GM12878 (cell line): Measurements from ENCODE around the gene PDZK1. TPM values are rescaled to one million over a fixed set of nuclear protein-coding genes. Genes with fewer than 3 reads are reported as not detected.

Experiments
- ATAC-seq: fragments of 200-7000 bp; cut with Tn5 transposase; 3 replicates; pipeline ENCODE4 v1.9.1; 2020; ENCODE audit warnings: mild to moderate bottlenecking, moderate library complexity
- BruUV-seq: library from RNA; stranded (reverse); fragments of 400-500 nt; replicated peaks from 2 replicates; lab custom pipeline; 2021; lab: Mats Ljungman, UMichigan
- CTCF ChIA-PET: fragments of 300-600 bp; sonication (Branson Sonifier 250); formaldehyde crosslinking; extraction: SDS; loops from one replicate; lab custom pipeline; 2021; ENCODE audit warnings: inconsistent platforms; lab: Yijun Ruan, JAX
- POLR2A ChIA-PET: fragments of 350-600 bp; formaldehyde crosslinking; extraction: SDS; loops from one replicate; lab custom pipeline; 2021; ENCODE audit warnings: inconsistent platforms; lab: Charles Lee
- RAD21 ChIA-PET: fragments of 300-600 bp; sonication (Branson Sonifier 250); formaldehyde crosslinking; loops from one replicate; lab custom pipeline; 2023; ENCODE audit warnings: antibody characterized with exemption; ENCODE audit not compliant: unreplicated experiment; lab: Charles Lee
- SMC1A ChIA-PET: fragments of 300-600 bp; sonication (Branson Sonifier 250); formaldehyde crosslinking; loops from one replicate; lab custom pipeline; 2023; ENCODE audit not compliant: unreplicated experiment, uncharacterized antibody; lab: Charles Lee
- DNase-seq: peaks from one replicate; pipeline ENCODE4 v3.0.0-alpha.2; 2011; ENCODE audit warnings: low read depth, low spot score
- FAIRE-seq: peaks from 3 replicates; lab custom pipeline; 2011; peaks lifted over from hg19 to GRCh38; lab: Jason Lieb, UNC
- H2AFZ ChIP-seq: 2 replicates; pipeline ENCODE4 v1.6.0; 2011; ENCODE audit warnings: low read depth, low read length, control low read depth; ENCODE audit not compliant: control insufficient read depth
- H3K27ac ChIP-seq: 2 replicates; pipeline ENCODE4 v1.5.1; 2011; ENCODE audit warnings: control low read depth; ENCODE audit not compliant: control insufficient read depth, insufficient read depth
- H3K27me3 ChIP-seq, 2 experiments: replicated peaks in 1 of 2; 2 replicates each; pipeline versions ENCODE4 v1.6.0 to v1.6.1; 2011; ENCODE audit warnings: low read length in 1 of 2; ENCODE audit not compliant: control insufficient read depth in 2 of 2, insufficient read depth in 2 of 2
- H3K36me3 ChIP-seq, 2 experiments: 2 replicates each; pipeline ENCODE4 v1.5.1; 2011; ENCODE audit warnings: low read length in 1 of 2; ENCODE audit not compliant: control insufficient read depth in 2 of 2, insufficient read depth in 2 of 2
- H3K4me1 ChIP-seq: 2 replicates; pipeline ENCODE4 v1.6.1; 2011; ENCODE audit warnings: mild to moderate bottlenecking, low read length, moderate library complexity, mixed read lengths; ENCODE audit not compliant: control insufficient read depth, insufficient read depth
- H3K4me2 ChIP-seq: 2 replicates; pipeline ENCODE4 v1.6.0; 2011; ENCODE audit warnings: control low read depth; ENCODE audit not compliant: control insufficient read depth, insufficient read depth
- H3K4me3 ChIP-seq: fragments of 200-600 bp; sonication (generic); 2 replicates; pipeline ENCODE4 v1.5.1; 2016
- H3K79me2 ChIP-seq: 2 replicates; pipeline ENCODE4 v1.6.0; 2011; ENCODE audit warnings: low read length; ENCODE audit not compliant: control insufficient read depth, insufficient read depth
- H3K9ac ChIP-seq: 2 replicates; pipeline ENCODE4 v1.8.0; 2011; ENCODE audit warnings: low read length, control low read depth, mixed read lengths; ENCODE audit not compliant: control insufficient read depth, insufficient read depth
- H3K9me3 ChIP-seq: replicated peaks from 3 replicates; pipeline ENCODE4 v1.5.1; 2011; ENCODE audit warnings: mild to moderate bottlenecking, low read length; ENCODE audit not compliant: control insufficient read depth, insufficient read depth
- H4K20me1 ChIP-seq: 2 replicates; pipeline ENCODE4 v1.6.0; 2011; ENCODE audit not compliant: control insufficient read depth, insufficient read depth
- ATF7 ChIP-seq: fragments of 450-650 bp; IDR thresholded peaks from 2 replicates; pipeline ENCODE4 v1.6.1; 2016; ENCODE audit warnings: low read depth, mild to moderate bottlenecking
- BHLHE40 ChIP-seq, 2 experiments: fragments of 450-650 bp in 1 of 2; IDR thresholded peaks; 2 replicates each; pipeline ENCODE4 v1.6.1; 2011 to 2017; ENCODE audit warnings: low read depth in 2 of 2, borderline replicate concordance in 1 of 2, improper control_type of control experiment in 1 of 2, low read length in 1 of 2, mild to moderate bottlenecking in 1 of 2
- BMI1 ChIP-seq: fragments of 450-650 bp; IDR thresholded peaks from 2 replicates; pipeline ENCODE4 v1.6.1; 2016; ENCODE audit warnings: mild to moderate bottlenecking, moderate library complexity, borderline replicate concordance
- CREB1 ChIP-seq: IDR thresholded peaks from 2 replicates; pipeline ENCODE4 v1.6.1; 2012; ENCODE audit warnings: low read depth, mild to moderate bottlenecking, inconsistent platforms
- EZH2 ChIP-seq: IDR thresholded peaks from 2 replicates; pipeline ENCODE4 v1.6.1; 2012; ENCODE audit warnings: low read depth, mild to moderate bottlenecking, control low read depth, inconsistent platforms, low read length, borderline replicate concordance; ENCODE audit not compliant: control insufficient read depth
- KAT2A ChIP-seq: conservative IDR thresholded peaks from 2 replicates; pipeline ENCODE4 v1.6.1; 2011; ENCODE audit warnings: low read depth, low read length; ENCODE audit not compliant: control insufficient read depth
- NR2C1 ChIP-seq: fragments of 450-650 bp; IDR thresholded peaks from 2 replicates; pipeline ENCODE4 v1.6.1; 2017; ENCODE audit warnings: antibody characterized with exemption, mild to moderate bottlenecking, moderate library complexity
- RAD51 ChIP-seq: fragments of 450-650 bp; IDR thresholded peaks from 2 replicates; pipeline ENCODE4 v1.6.1; 2016; ENCODE audit warnings: moderate library complexity, mild to moderate bottlenecking, inconsistent platforms
- RB1 ChIP-seq: fragments of 450-650 bp; formaldehyde crosslinking; IDR thresholded peaks from 2 replicates; pipeline ENCODE4 v1.6.1; 2017; ENCODE audit warnings: mild to moderate bottlenecking, borderline replicate concordance
- RELB ChIP-seq: fragments of 450-650 bp; IDR thresholded peaks from 2 replicates; pipeline ENCODE4 v1.6.1; 2017; ENCODE audit warnings: low read depth, mild to moderate bottlenecking, moderate library complexity
- TCF12 ChIP-seq: IDR thresholded peaks from 2 replicates; pipeline ENCODE4 v1.6.1; 2011; ENCODE audit warnings: low read depth, mild to moderate bottlenecking, low read length
- YBX1 ChIP-seq: fragments of 450-650 bp; IDR thresholded peaks from 2 replicates; pipeline ENCODE4 v1.6.1; 2016; ENCODE audit warnings: antibody characterized with exemption
- ZBED1 ChIP-seq: IDR thresholded peaks from 2 replicates; pipeline ENCODE4 v1.6.1; 2016; ENCODE audit warnings: borderline replicate concordance
- WGBS: methylation state at CpG from one replicate; pipeline ENCODE4 v1.1.6; 2016; ENCODE audit warnings: low lambda C conversion rate; ENCODE audit not compliant: insufficient replicate concordance, insufficient coverage; ENCODE audit errors: missing lambda C conversion rate; 5-methylcytosine and 5-hydroxymethylcytosine counted together
- in situ Hi-C: fragments of 300-500 bp; cut with MboI; formaldehyde crosslinking; loops from 9 replicates; pipeline ENCODE4 v1.14.3; 2018; ENCODE audit warnings: mixed read lengths
- intact Hi-C: fragments of 100-400 bp; cut with micrococcal nuclease; formaldehyde crosslinking; loops from one replicate; pipeline ENCODE4 v1.14.2; 2022; ENCODE audit not compliant: unreplicated experiment
- polyA plus RNA-seq, 11 experiments: library from polyadenylated mRNA; depleted of rRNA in 4 of 11; unstranded in 6 of 11; stranded (reverse) in 5 of 11; fragments of >200 nt; fragmentation: Nextera tagmentation in 4 of 11; fragmentation: Illumina TruSeq in 1 of 11; extraction: Ambion mirVana in 4 of 11; extraction: Trizol in 1 of 11; gene quantifications; 1 replicate in 1 of 11; 2 replicates in 10 of 11; pipeline versions ENCODE4 v1.2.1 to v1.2.3, GENCODE V29; 2011 to 2016; ENCODE audit warnings: inconsistent platforms in 2 of 11, missing spikeins in 2 of 11, low read depth in 1 of 11
- total RNA-seq, 4 experiments: library from RNA; depleted of rRNA in 3 of 4; stranded (reverse); fragments of >200 nt in 3 of 4; fragmentation: Illumina TruSeq in 1 of 4; extraction: Trizol in 1 of 4; gene quantifications; 2 replicates each; pipeline versions ENCODE4 v1.2.1 to v1.2.3, GENCODE V29; 2013 to 2021
- TF ChIP-seq, protein P1 (sequence below): fragments of 450-650 bp; IDR thresholded peaks from 2 replicates; pipeline ENCODE4 v1.6.1; 2018; ENCODE audit warnings: mild to moderate bottlenecking, low read depth, moderate library complexity; ENCODE audit not compliant: partially characterized antibody
- TF ChIP-seq, protein P2 (sequence below): IDR thresholded peaks from 2 replicates; pipeline ENCODE4 v1.6.1; 2012; ENCODE audit warnings: low read depth, low read length, improper control_type of control experiment
- TF ChIP-seq, protein P3 (sequence below): fragments of 450-650 bp; conservative IDR thresholded peaks from 2 replicates; pipeline ENCODE4 v1.6.1; 2017; ENCODE audit warnings: mild to moderate bottlenecking, moderate library complexity

Gene PDZK1
- total and polyA plus RNA-seq, 10 of the 15 experiments (the other 5 are each of a cell fraction or from before 2014, with no cell fraction given): 0.09 to 5.0 (median 0.31) TPM

GRCh38 chr1:145706086-145706664 lies 993 bp downstream of the PDZK1 start:
- ChIA-PET SMC1A (no interaction called here), POLR2A (no interaction called here), RAD21 (no interaction called here), CTCF (no interaction called here)
- Histone ChIP-seq H3K4me2 (no peak overlapping the region), H2AFZ (no peak overlapping the region), H3K9ac (no peak overlapping the region), H3K27me3 (no peaks in the 10 kb centered on the region), H3K9me3 (no peaks in the 10 kb centered on the region), H3K27ac (no peak overlapping the region), H4K20me1 (no peaks in the 10 kb centered on the region), H3K36me3 (no peaks in the 10 kb centered on the region), H3K79me2 (no peaks in the 10 kb centered on the region), H3K4me3 (no peak overlapping the region), H3K4me1 (peaks cover 6% of the 10 kb centered on the region)
- FAIRE-seq (no peak), ATAC-seq (no peak), DNase-seq (no peak)
- intact Hi-C loops (no loop called here), in situ Hi-C loops (no loop called here)
- no TSS peak for BruUV-seq
- WGBS: 77% methylated on average over 2 of the region's 2 CpGs
- TF ChIP-seq BMI1 (no peak), KAT2A (no peak), TCF12 (no peak), YBX1 (no peak), RB1 (no peak), ATF7 (no peak), RELB (no peak), EZH2 (no peak), NR2C1 (no peak), CREB1 (no peak), RAD51 (no peak), BHLHE40 (IDR thresholded peaks at IDR 0.05; ENCODE audit: borderline replicate concordance in 1 of 2, low read depth in 2 of 2, low read length in 1 of 2) (no peak), ZBED1 (no peak)
- TF ChIP-seq, protein P1, sequence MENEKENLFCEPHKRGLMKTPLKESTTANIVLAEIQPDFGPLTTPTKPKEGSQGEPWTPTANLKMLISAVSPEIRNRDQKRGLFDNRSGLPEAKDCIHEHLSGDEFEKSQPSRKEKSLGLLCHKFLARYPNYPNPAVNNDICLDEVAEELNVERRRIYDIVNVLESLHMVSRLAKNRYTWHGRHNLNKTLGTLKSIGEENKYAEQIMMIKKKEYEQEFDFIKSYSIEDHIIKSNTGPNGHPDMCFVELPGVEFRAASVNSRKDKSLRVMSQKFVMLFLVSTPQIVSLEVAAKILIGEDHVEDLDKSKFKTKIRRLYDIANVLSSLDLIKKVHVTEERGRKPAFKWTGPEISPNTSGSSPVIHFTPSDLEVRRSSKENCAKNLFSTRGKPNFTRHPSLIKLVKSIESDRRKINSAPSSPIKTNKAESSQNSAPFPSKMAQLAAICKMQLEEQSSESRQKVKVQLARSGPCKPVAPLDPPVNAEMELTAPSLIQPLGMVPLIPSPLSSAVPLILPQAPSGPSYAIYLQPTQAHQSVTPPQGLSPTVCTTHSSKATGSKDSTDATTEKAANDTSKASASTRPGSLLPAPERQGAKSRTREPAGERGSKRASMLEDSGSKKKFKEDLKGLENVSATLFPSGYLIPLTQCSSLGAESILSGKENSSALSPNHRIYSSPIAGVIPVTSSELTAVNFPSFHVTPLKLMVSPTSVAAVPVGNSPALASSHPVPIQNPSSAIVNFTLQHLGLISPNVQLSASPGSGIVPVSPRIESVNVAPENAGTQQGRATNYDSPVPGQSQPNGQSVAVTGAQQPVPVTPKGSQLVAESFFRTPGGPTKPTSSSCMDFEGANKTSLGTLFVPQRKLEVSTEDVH: no peak
- TF ChIP-seq, protein P2, sequence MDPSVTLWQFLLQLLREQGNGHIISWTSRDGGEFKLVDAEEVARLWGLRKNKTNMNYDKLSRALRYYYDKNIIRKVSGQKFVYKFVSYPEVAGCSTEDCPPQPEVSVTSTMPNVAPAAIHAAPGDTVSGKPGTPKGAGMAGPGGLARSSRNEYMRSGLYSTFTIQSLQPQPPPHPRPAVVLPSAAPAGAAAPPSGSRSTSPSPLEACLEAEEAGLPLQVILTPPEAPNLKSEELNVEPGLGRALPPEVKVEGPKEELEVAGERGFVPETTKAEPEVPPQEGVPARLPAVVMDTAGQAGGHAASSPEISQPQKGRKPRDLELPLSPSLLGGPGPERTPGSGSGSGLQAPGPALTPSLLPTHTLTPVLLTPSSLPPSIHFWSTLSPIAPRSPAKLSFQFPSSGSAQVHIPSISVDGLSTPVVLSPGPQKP: no peak
- TF ChIP-seq, protein P3, sequence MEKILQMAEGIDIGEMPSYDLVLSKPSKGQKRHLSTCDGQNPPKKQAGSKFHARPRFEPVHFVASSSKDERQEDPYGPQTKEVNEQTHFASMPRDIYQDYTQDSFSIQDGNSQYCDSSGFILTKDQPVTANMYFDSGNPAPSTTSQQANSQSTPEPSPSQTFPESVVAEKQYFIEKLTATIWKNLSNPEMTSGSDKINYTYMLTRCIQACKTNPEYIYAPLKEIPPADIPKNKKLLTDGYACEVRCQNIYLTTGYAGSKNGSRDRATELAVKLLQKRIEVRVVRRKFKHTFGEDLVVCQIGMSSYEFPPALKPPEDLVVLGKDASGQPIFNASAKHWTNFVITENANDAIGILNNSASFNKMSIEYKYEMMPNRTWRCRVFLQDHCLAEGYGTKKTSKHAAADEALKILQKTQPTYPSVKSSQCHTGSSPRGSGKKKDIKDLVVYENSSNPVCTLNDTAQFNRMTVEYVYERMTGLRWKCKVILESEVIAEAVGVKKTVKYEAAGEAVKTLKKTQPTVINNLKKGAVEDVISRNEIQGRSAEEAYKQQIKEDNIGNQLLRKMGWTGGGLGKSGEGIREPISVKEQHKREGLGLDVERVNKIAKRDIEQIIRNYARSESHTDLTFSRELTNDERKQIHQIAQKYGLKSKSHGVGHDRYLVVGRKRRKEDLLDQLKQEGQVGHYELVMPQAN: no peak
